Epithelial cell of proximal tubule (primary cell): ENCODE measurements around the gene HBZ. TPM values are rescaled to one million over a fixed set of nuclear protein-coding genes. Genes with fewer than 3 reads are reported as not detected.
"Not testable (repeated sequence)": the region's sequence is repeated elsewhere in the genome, so short reads cannot be mapped to it uniquely, and the experiment has no call there.

Experiments used
- DNase-seq: peaks from one replicate; pipeline ENCODE4 v3.0.0-alpha.2; 2011; ENCODE audit warnings: low read depth
- H3K4me3 ChIP-seq: 2 replicates; pipeline ENCODE4 v1.5.1; 2011; ENCODE audit warnings: low read depth, mild to moderate bottlenecking, low read length
- CTCF ChIP-seq: conservative IDR thresholded peaks from 2 replicates; pipeline ENCODE4 v1.5.1; 2012; ENCODE audit warnings: low read depth, mild to moderate bottlenecking, low read length
- total RNA-seq: library from RNA; depleted of rRNA; stranded (reverse); fragments of >200 nt; gene quantifications from 2 replicates; pipeline ENCODE4 v1.2.3, GENCODE V29; 2015

Gene HBZ
- total RNA-seq, 1 donor from 2014 or later: not detected

- DNase-seq: no peak
- H3K4me3 ChIP-seq: no peak overlapping the region
- TF ChIP-seq CTCF: no peak
Measured at GRCh38 chr16:160691-161190, 8.3 kb downstream of the HBZ start.

- no peak for TF ChIP-seq CTCF
- no peak overlapping the region for H3K4me3 ChIP-seq
- no peak for DNase-seq
Measured at GRCh38 chr16:162271-162991, 10.0 kb downstream of the HBZ start.

- not testable (repeated sequence) for DNase-seq, H3K4me3 ChIP-seq
Measured at GRCh38 chr16:163139-163538, 10.7 kb downstream of the HBZ start.

- H3K4me3 ChIP-seq, DNase-seq: not testable (repeated sequence)
Measured at GRCh38 chr16:163696-164095, 11.3 kb downstream of the HBZ start.

GRCh38 chr16:164134-164823, 11.8 kb downstream of the HBZ start:
- H3K4me3 ChIP-seq, DNase-seq: not testable (repeated sequence)

GRCh38 chr16:164827-165538, 12.5 kb downstream of the HBZ start:
- no peak for DNase-seq
- H3K4me3 ChIP-seq: peak overlapping the region; percentile 6

GRCh38 chr16:165539-166374, 13.3 kb downstream of the HBZ start, which contains the start of gene HBM:
Gene HBM (plus strand): TSS chr16:165978. CDS start chr16:165998, 20 bp downstream.
- peak within 1 kb of the TSS; percentile 6 for H3K4me3 ChIP-seq
- DNase-seq: no peak
- TF ChIP-seq CTCF: no peak

More at GRCh38 chr16:164827-165538, 12.5 kb downstream of the HBZ start:
- no peak for TF ChIP-seq CTCF
